ENCODE measurements around the gene PROCA1. TPM values are rescaled to one million over a fixed set of nuclear protein-coding genes. Genes with fewer than 3 reads are reported as not detected.

PROCA1 gene
- total and polyA plus RNA-seq, 2 of the 13 experiments (the other 11 are each of a cell fraction or from before 2014, with no cell fraction given) = 0.73 to 1.5 TPM

DNA sequence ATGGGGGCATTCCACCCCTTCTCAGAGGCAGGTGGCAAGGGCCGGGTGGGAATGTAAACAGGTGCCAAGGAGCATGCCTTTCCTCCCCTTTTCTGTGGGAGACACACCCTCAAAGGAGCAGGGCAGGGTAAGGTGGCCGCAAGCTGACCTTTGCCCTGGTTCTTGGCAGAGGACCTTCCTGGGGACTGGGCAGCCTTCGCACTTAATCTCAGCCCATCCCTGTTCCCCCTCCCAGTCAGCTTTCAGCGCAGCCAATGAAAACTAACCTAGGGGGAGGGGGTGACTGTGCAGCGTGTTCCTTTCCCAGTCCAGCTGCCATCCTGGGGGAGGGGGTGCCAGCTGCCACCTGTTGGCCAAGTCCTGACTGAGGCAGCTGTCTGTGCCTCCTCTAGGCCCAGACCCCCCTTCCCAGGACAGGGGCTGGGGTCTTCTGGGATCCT, 34.9 kb upstream of the PROCA1 start (continued):
- TF ChIP-seq CREM (IDR thresholded peaks at IDR 0.05) = no peak
- TF ChIP-seq CREM (CRISPR knock-in tag; IDR thresholded peaks at IDR 0.05) = no peak
- no peak for TF ChIP-seq NFAT5 (CRISPR knock-in tag; IDR thresholded peaks at IDR 0.05)
- TF ChIP-seq PPARG (CRISPR knock-in tag; conservative IDR thresholded peaks at IDR 0.05) = 0 out of 2 replicates have a peak, but pooled peaks have one; percentile 24
- TF ChIP-seq FOXA1 (IDR thresholded peaks at IDR 0.05) = no peak
- TF ChIP-seq FOXA1 (CRISPR knock-in tag; IDR thresholded peaks at IDR 0.05) = 0 out of 2 replicates have a peak, but pooled peaks have one; percentile 8
- no peak for TF ChIP-seq PRMT3 (CRISPR knock-in tag; IDR thresholded peaks at IDR 0.05; ENCODE audit: borderline replicate concordance, low read depth)

DNA sequence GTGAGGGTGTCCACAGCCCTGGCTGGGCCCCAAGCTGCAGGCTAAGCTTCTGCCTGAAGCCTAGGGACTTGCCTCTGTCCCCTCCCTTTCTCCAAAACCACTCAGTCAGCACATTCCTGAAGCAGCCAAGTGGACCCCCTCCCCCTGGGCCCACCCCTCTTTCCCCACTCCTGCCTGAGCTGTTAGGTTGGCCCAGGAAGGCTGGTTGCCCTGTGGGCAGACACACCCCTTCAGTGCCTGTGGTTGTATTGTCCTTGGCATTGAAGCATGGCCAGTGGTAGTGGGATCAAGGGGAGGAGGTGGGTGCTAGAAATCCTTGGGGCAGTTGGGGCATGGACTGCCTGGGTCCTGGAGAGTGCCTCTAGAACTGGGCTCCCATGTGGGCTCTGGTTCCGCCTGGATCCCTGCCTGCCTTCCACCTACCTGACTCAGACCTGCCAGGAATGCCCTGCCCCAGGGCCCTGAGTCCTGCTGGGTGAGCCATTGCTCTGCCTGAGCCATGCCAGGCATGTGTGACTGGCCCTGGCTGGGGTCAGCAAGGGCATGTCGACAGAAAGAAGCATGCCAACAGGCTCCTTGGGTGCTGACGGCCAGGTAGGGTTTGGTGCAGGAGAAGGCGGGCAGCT, 34.2 kb upstream of the PROCA1 start:
- DNase-seq (ENCODE audit: low spot score) (no peak), ATAC-seq (no peak), FAIRE-seq (no peak)
- H3K4me1 ChIP-seq (ENCODE audit: insufficient read depth, low read length) = peaks cover 68% of the 10 kb centered on the region
- H2AFZ ChIP-seq (ENCODE audit: low read length) = no peak overlapping the region
- in situ Hi-C loops (cut with HindIII; ENCODE audit: extremely low pct_ligation_motif_present, low pct_unique_long_range_greater_than_20kb) = loop anchor here (25.0 kb wide), 1 partner anchor 366 kb away; no protein-coding TSS in a partner anchor
- intact Hi-C loops (cut with micrococcal nuclease; ENCODE audit: unreplicated experiment) = loop anchor here (1.0 kb wide), 1 partner anchor 18 kb away; the partner anchor contains the start of gene NEK8
- H3K27ac ChIP-seq (ENCODE audit: extremely low read length, insufficient read depth, low read length) = peak overlapping the region; percentile 95
- BruUV-seq (replicated peaks) = no TSS peak
- peaks cover 36 to 43% of the 10 kb centered on the region in 2 experiments for H3K36me3 ChIP-seq (replicated peaks in 1 of 2; ENCODE audit: control insufficient read depth in 1 of 2, insufficient read depth in 2 of 2, low read length in 2 of 2)
- H3K9me3 ChIP-seq (ENCODE audit: low read length) = no peaks in the 10 kb centered on the region
- peaks cover 33% of the 10 kb centered on the region for H3K79me2 ChIP-seq (ENCODE audit: insufficient read depth, low read length)
- H3K27me3 ChIP-seq (ENCODE audit: control insufficient read depth in 1 of 2, insufficient read depth in 2 of 2, low read length in 2 of 2) = no peaks in the 10 kb centered on the region; a peak in 1 of 5 replicates
- ChIA-PET POLR2A (interaction anchor here (0.8 to 12.3 kb wide), 15 partner anchors 8 to 204 kb away, joined by 3 to 590 read pairs (median 5); partner anchors contain the start of genes DHRS13, FAM222B, FLOT2 and NEK8), CTCF (ENCODE audit: low intra/inter-chr PET ratio, low total read pairs) (no interaction called here)
- WGBS (ENCODE audit: low lambda C conversion rate) = 75% methylated on average over 4 of the region's 4 CpGs
- H3K9ac ChIP-seq (ENCODE audit: insufficient read depth, low read depth, low read length) = peak overlapping the region; percentile 98
- peak overlapping the region; percentile 98 for H3K4me2 ChIP-seq (ENCODE audit: low read depth, low read length)
- H4K20me1 ChIP-seq (ENCODE audit: insufficient read depth, low read length) = peaks cover 52% of the 10 kb centered on the region
- peak overlapping the region; percentile 72 to 93 (median 74); a peak in 5 of 6 replicates for H3K4me3 ChIP-seq (replicated peaks in 1 of 3; ENCODE audit: insufficient read depth in 1 of 3, low read depth in 2 of 3, low read length in 3 of 3)
- TF ChIP-seq HNRNPL (IDR thresholded peaks at IDR 0.05; ENCODE audit: low read depth, low read length) (peak; percentile 65; the same call in 1 of the 2 replicates), POGK (CRISPR knock-in tag; conservative IDR thresholded peaks at IDR 0.05) (no peak), FOXA3 (CRISPR knock-in tag; IDR thresholded peaks at IDR 0.05) (no peak), JUNB (CRISPR knock-in tag; IDR thresholded peaks at IDR 0.05; ENCODE audit: borderline replicate concordance) (no peak), MAFF (IDR thresholded peaks at IDR 0.05; ENCODE audit: low read depth, low read length) (peak; percentile 90), FOXO4 (CRISPR knock-in tag; conservative IDR thresholded peaks at IDR 0.05) (no peak), ZNF121 (CRISPR knock-in tag; IDR thresholded peaks at IDR 0.05) (no peak), NFIB (CRISPR knock-in tag; IDR thresholded peaks at IDR 0.05; ENCODE audit: borderline replicate concordance) (no peak)

Data from HepG2 (cell line).